GM18870 (cell line): Measurements from ENCODE around the gene RABL6.
"Not testable (repeated sequence)": the region's sequence is repeated elsewhere in the genome, so short reads cannot be mapped to it uniquely, and the experiment has no call there.

Experiments used
- ATAC-seq: cut with Tn5 transposase; IDR thresholded peaks from one replicate; pipeline ENCODE4 v1.9.1; 2021; ENCODE audit warnings: moderate library complexity; ENCODE audit not compliant: unreplicated experiment

The RABL6 gene

GRCh38 chr9:136833381-136834048 is 25.8 kb downstream of the RABL6 start:
- ATAC-seq: not testable (repeated sequence)

GRCh38 chr9:136835162-136835931 is 27.6 kb downstream of the RABL6 start:
- no peak for ATAC-seq

DNA sequence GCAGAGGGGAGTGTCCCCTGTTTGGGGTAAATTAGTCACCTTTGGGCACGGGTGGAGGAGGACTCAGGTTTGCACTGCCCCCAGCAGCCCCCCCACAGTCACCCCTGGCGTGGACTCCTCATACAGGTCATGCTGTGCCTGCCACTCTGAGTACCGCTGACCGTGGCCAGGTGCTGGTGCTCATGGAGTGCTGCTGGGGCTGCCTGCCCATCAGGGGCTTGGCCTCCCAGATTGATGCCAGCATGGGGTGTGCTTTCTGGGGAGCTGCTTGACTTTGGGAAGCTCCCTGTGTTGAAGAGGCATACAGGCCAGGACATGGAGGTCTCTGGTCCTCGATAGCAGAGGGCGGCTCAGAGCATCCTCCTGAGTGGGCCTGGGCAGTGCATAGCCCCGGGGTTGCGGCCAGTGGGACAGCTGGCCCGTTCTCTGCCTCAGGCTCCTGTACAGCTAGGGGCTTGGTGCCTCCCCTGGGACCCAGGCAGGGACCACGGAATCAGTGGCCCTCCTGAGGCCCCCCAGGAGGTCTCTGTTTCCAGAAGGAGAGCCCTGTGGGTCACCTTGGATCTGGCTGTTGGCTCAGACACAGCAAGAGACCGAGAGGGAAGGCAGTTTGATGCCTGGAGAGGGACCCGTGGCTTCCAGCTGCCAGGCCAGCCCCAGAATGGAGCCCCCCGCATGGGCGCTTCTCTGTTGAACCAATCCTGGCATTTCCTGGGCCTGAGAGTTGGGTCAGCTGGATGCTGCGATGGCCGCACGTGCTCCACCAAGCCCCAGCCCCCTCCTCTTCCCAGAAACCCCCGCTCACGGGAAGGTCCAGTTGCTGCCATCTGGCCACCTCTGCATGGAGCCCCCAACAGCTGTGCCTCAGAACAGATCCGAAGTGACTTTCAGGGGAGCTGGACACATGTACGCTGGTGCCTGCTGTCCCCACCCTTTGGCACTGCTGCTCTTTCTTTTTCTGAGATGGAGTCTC is 28.5 kb downstream of the RABL6 start:
- ATAC-seq: no peak

GRCh38 chr9:136837146-136837855 is 29.6 kb downstream of the RABL6 start:
- no peak for ATAC-seq

DNA sequence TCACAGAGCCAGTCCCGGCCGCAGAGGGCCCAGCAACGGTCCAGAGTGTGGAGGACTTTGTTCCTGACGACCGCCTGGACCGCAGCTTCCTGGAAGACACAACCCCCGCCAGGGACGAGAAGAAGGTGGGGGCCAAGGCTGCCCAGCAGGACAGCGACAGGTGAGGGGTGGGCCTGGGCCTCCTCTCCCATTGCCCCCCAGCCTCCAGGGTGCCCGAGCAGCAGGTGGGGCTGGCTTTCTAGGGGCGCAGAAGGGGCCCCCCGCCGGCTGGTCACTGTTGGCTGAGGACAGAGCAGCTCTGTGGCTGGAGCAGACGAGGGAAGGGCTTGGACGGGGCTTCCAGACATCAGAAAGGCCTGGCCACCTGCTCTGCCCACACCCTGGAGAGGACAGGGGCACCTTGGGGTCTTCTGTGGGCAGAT is 30.1 kb downstream of the RABL6 start:
- not testable (repeated sequence) for ATAC-seq

GRCh38 chr9:136838314-136839228 is 30.8 kb downstream of the RABL6 start:
- no peak for ATAC-seq

GRCh38 chr9:136839229-136840139 is 31.7 kb downstream of the RABL6 start:
- no peak for ATAC-seq

- ATAC-seq: no peak
These were observed 32.6 kb downstream of the RABL6 start for GRCh38 chr9:136840140-136840876.

GRCh38 chr9:136840877-136841645 is 33.3 kb downstream of the RABL6 start:
- no peak for ATAC-seq

DNA sequence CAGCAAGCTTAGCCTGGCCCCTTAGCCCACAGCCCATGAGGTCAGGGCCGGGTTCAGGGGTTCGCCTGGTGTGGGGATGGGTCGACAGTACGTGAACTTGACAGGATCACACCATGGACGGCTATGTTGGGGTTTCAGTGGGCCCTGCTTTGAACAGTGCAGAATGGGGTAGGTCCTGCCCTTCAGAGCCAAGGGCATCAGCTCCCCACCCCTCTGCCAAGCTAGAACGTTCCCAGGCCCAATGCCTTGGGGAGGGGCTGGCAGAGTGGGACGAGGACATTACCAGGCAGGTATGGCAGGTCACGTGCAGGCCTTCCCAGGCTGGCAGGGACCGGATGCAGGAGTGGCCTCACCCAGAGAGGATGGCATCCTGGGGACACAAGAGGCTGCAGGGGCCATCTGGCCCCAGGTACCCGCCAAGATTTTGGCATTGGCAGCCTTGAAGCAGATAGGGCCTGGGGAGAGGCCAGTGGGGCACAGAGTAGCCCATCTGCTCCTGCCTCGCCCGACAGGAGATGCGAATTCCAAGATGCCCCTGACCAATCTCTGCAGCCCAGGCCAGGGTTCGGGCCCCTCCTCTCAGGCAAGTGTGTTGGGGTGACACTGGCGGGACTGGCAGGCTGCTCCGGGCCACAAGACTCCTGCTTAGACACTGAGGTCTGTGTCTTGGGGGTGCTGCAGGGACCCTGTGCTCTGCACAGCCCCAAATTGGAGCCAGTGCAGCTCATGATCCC is 34.1 kb downstream of the RABL6 start:
- ATAC-seq: not testable (repeated sequence)

DNA sequence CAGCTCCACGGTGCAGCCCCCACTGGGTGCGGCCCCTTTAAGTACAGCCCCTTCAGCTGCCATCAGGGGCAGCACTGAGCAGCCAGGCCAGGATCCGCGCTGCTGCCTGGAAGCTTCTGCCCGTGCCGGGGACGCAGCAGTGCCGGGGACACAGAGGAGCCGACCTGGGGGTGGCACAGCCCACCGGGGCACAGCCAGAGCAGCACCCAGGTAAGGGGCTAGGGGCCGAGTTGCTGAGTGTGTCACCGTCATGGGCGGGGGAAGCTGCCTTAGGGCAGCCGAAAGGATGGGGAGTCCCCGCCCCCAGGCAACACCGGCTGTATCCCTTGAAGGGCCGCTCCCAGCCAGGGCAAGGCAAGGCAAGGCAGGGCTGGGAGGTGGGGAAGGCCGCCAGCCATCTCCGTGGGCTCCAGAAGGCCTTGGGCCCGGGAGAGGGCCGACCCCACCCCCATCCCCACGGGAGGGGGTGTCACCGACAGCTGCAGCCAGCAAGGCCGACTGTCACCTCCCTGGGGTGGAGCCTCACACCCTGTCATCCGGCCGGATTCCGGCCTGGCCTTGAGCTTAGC is 34.7 kb downstream of the RABL6 start, which contains the start of gene AJM1:
AJM1 (plus strand) TSS at position 99 of the 569 bp plus-strand sequence. CDS start 1,937 bp downstream, outside the sequence.
- ATAC-seq: not testable (repeated sequence)

DNA sequence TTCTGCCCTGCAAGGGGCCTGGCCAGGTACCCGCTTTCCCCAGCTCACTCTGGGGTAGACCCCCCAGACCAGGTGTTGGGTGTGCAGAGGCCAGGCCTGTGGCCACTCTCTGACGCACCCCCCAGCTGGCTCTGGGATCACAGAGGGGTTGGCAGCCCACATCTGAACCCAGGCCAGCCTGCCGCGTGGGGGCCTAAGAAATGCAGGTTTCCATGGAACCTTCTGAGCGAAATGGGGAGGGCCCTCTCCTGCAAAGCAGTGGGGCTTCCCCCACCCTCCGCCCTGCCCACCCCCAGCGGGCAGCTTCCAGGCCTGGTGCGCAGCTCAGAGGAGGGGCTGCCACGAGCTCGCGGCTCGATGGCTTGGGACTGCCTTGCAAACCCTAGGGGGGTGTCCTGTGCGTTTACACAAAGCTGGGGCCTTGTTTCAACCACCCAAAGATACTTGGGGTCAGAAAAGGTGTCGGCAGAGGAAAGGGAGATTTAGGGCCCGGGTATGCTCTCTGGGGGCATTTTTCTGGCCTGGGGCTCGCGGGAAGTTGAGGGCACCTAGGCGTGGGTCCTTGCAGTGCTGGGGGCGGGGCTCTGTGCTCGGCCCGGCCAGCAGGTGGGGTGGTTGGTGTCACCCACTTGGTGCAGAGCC is 35.5 kb downstream of the RABL6 start:
- ATAC-seq: not testable (repeated sequence)

GRCh38 chr9:136843801-136844740 is 36.3 kb downstream of the RABL6 start:
- not testable (repeated sequence) for ATAC-seq

DNA sequence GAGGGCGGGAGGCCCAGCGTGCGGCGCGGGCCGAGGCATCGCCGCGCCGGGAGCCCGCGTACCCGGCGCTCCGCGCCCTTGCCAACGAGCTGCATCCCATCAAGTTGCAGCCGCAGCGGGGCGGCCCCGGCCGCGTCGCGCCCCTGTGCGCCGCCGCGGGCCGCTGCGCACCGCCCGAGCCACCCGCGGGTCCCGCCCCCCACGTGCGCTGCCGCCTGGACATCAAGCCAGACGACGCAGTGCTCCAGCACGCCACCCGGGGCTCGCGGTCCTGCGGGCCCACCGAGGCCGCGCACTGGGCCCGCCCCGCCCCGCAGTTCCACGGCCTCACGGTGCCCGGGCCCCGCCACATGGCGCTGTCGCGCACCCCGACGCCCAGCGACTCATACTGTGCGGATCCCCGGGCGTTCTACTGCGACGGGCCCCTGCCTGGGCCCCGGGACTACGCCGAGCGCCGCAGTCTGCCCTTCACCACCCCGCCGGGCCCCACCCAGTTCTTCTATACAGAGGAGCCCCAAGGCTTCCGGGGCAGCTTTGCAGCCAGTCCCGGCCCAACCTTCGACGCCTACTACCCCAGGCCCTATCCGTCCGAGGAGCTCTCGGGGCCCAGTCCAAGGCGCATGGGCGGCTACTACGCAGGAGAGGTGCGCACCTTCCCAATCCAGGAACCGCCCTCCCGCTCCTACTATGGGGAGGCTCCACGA is 37.2 kb downstream of the RABL6 start:
- ATAC-seq: no peak
